HCT116 (cell line): ENCODE results near the gene OGFOD2. TPM values are rescaled to one million over a fixed set of nuclear protein-coding genes. Genes with fewer than 3 reads are reported as not detected.

Experiments
- ATAC-seq: fragments of 200-7000 bp; cut with Tn5 transposase; 2 replicates; pipeline ENCODE4 v1.9.1; 2020; ENCODE audit warnings: mild to moderate bottlenecking, moderate library complexity
- BruUV-seq: library from RNA; stranded (reverse); fragments of 400-500 nt; replicated peaks from 2 replicates; lab custom pipeline; 2021; lab: Mats Ljungman, UMichigan
- CTCF ChIA-PET: fragments of 300-600 bp; sonication (Branson Sonifier 250); formaldehyde crosslinking; loops from one replicate; lab custom pipeline; 2021; ENCODE audit warnings: antibody characterized with exemption; lab: Charles Lee
- POLR2A ChIA-PET: fragments of 300-600, 350-600 bp; sonication (Branson Sonifier 250); formaldehyde crosslinking; loops from one replicate; lab custom pipeline; 2021; ENCODE audit warnings: antibody characterized with exemption; lab: Charles Lee
- RAD21 ChIA-PET, 2 experiments: fragments of 300-600 bp; sonication (Branson Sonifier 250); formaldehyde crosslinking; loops; one replicate each; lab custom pipeline; 2023; ENCODE audit warnings: low total read pairs in 2 of 2; ENCODE audit not compliant: uncharacterized antibody in 2 of 2, unreplicated experiment in 2 of 2, low non-redundant PET in 1 of 2; lab: Charles Lee
- DNase-seq: peaks from one replicate; pipeline ENCODE4 v3.0.0-alpha.2; 2010; ENCODE audit warnings: low read depth, low spot score
- H2AFZ ChIP-seq: fragments of 200-600 bp; shearing (Covaris generic), sonication (generic); 2 replicates; pipeline ENCODE4 v1.6.1; 2017; ENCODE audit warnings: low read depth, mixed run types, mixed read lengths, antibody characterized with exemption, low read length; ENCODE audit not compliant: poor library complexity, severe bottlenecking
- H3K27ac ChIP-seq: 2 replicates; pipeline ENCODE4 v1.5.1; 2012; ENCODE audit warnings: low read depth, low read length
- H3K27me3 ChIP-seq: fragments of 200-600 bp; sonication (generic); 2 replicates; pipeline ENCODE4 v1.6.1; 2016; ENCODE audit warnings: mixed run types, low read length, mixed read lengths; ENCODE audit not compliant: insufficient read depth
- H3K36me3 ChIP-seq, 2 experiments: fragments of 200-500 bp in 1 of 2; fragments of 200-600 bp in 1 of 2; sonication (Bioruptor generic) in 1 of 2; sonication (generic) in 1 of 2; 2 replicates each; pipeline versions ENCODE4 v1.5.1 to v1.6.1; 2014 to 2016; ENCODE audit warnings: low read length in 2 of 2, inconsistent platforms in 1 of 2, mixed read lengths in 1 of 2, mixed run types in 1 of 2; ENCODE audit not compliant: insufficient read depth in 2 of 2, control insufficient read depth in 1 of 2
- H3K4me1 ChIP-seq, 2 experiments: fragments of 200-600 bp in 1 of 2; sonication (generic) in 1 of 2; 2 replicates each; pipeline versions ENCODE4 v1.5.1 to v1.6.1; 2012 to 2017; ENCODE audit warnings: low read length in 2 of 2, inconsistent platforms in 1 of 2, mild to moderate bottlenecking in 1 of 2, mixed read lengths in 1 of 2, mixed run types in 1 of 2, moderate library complexity in 1 of 2; ENCODE audit not compliant: insufficient read depth in 2 of 2, control insufficient read depth in 1 of 2
- H3K4me2 ChIP-seq: fragments of 200-600 bp; sonication (generic); 2 replicates; pipeline ENCODE4 v1.6.1; 2017; ENCODE audit warnings: mixed run types, low read length, mixed read lengths
- H3K4me3 ChIP-seq, 2 experiments: fragments of 200-600 bp in 1 of 2; sonication (generic) in 1 of 2; replicated peaks in 1 of 2; 2 replicates each; pipeline ENCODE4 v1.5.1; 2011 to 2016; ENCODE audit warnings: low read length in 2 of 2, control low read depth in 1 of 2, low read depth in 1 of 2, mild to moderate bottlenecking in 1 of 2, mixed read lengths in 1 of 2, mixed run types in 1 of 2
- H3K79me2 ChIP-seq: fragments of 200-600 bp; sonication (generic); 2 replicates; pipeline ENCODE4 v1.6.1; 2017; ENCODE audit warnings: mild to moderate bottlenecking, mixed run types, low read length, moderate library complexity, mixed read lengths; ENCODE audit not compliant: insufficient read depth
- H3K9ac ChIP-seq: fragments of 200-600 bp; sonication (generic); 2 replicates; pipeline ENCODE4 v1.6.1; 2016; ENCODE audit warnings: low read length, mixed read lengths
- H3K9me2 ChIP-seq: fragments of 200-600 bp; sonication (generic), shearing (Covaris generic); 2 replicates; pipeline ENCODE4 v1.6.1; 2017; ENCODE audit warnings: mixed run types, mild to moderate bottlenecking, moderate library complexity; ENCODE audit not compliant: insufficient read depth
- H3K9me3 ChIP-seq, 2 experiments: fragments of 200-500 bp in 1 of 2; fragments of 200-600 bp in 1 of 2; sonication (Bioruptor generic) in 1 of 2; sonication (generic) in 1 of 2; 2 replicates each; pipeline ENCODE4 v1.6.1; 2014 to 2017; ENCODE audit warnings: low read length in 2 of 2, mixed read lengths in 2 of 2, inconsistent platforms in 1 of 2, low read depth in 1 of 2, mild to moderate bottlenecking in 1 of 2, mixed run types in 1 of 2, moderate library complexity in 1 of 2; ENCODE audit not compliant: control insufficient read depth in 1 of 2, insufficient read depth in 1 of 2
- H4K20me1 ChIP-seq: fragments of 200-600 bp; sonication (generic), shearing (Covaris generic); 2 replicates; pipeline ENCODE4 v1.6.1; 2017; ENCODE audit warnings: mixed run types, mild to moderate bottlenecking, moderate library complexity; ENCODE audit not compliant: insufficient read depth
- CBX3 ChIP-seq: IDR thresholded peaks from 2 replicates; pipeline ENCODE4 v1.6.1; 2012; ENCODE audit warnings: low read depth
- CEBPB ChIP-seq: IDR thresholded peaks from 2 replicates; pipeline ENCODE4 v1.6.1; 2012; ENCODE audit warnings: low read depth
- EGR1 ChIP-seq: IDR thresholded peaks from 2 replicates; pipeline ENCODE4 v1.6.1; 2012; ENCODE audit warnings: low read depth
- EZH2 ChIP-seq: fragments of 200-600 bp; sonication (generic); IDR thresholded peaks from 2 replicates; pipeline ENCODE4 v1.6.1; 2017; ENCODE audit warnings: antibody characterized with exemption, mixed run types
- EZH2phosphoT487 ChIP-seq: fragments of 200-600 bp; IDR thresholded peaks from 2 replicates; pipeline ENCODE4 v1.6.1; 2018; ENCODE audit warnings: antibody characterized with exemption, borderline replicate concordance
- FOSL1 ChIP-seq: IDR thresholded peaks from 2 replicates; pipeline ENCODE4 v1.6.1; 2012; ENCODE audit warnings: low read depth
- JUND ChIP-seq: IDR thresholded peaks from 2 replicates; pipeline ENCODE4 v1.6.1; 2012
- MAX ChIP-seq: IDR thresholded peaks from 2 replicates; pipeline ENCODE4 v1.6.1; 2012
- POLR2A ChIP-seq: IDR thresholded peaks from 2 replicates; pipeline ENCODE4 v1.7.0; 2011; ENCODE audit warnings: borderline replicate concordance; ENCODE audit not compliant: insufficient read depth, insufficient read length; ENCODE audit errors: extremely low read depth
- REST ChIP-seq: IDR thresholded peaks from 2 replicates; pipeline ENCODE4 v1.6.1; 2012; ENCODE audit warnings: low read depth
- SIN3A ChIP-seq: IDR thresholded peaks from 2 replicates; pipeline ENCODE4 v1.6.1; 2012; ENCODE audit warnings: low read depth
- SP1 ChIP-seq: IDR thresholded peaks from 2 replicates; pipeline ENCODE4 v1.6.1; 2012; ENCODE audit warnings: low read depth
- YY1 ChIP-seq: IDR thresholded peaks from 2 replicates; pipeline ENCODE4 v1.6.1; 2011; ENCODE audit warnings: low read length, low read depth, moderate library complexity, mild to moderate bottlenecking; ENCODE audit not compliant: insufficient replicate concordance; ENCODE audit errors: extremely low read depth
- ZFX ChIP-seq: fragments of 450-650 bp; IDR thresholded peaks from 2 replicates; pipeline ENCODE4 v1.6.1; 2017
- ZNF274 ChIP-seq: fragments of 200-500 bp; sonication (Bioruptor generic); IDR thresholded peaks from 2 replicates; pipeline ENCODE4 v1.6.1; 2014; ENCODE audit warnings: mild to moderate bottlenecking, low read depth, low read length, inconsistent platforms
- intact Hi-C: fragments of 100-400 bp; cut with micrococcal nuclease; formaldehyde crosslinking; loops from 2 replicates; pipeline ENCODE4 v1.10.0; 2022
- total RNA-seq: library from RNA; stranded (reverse); gene quantifications from one replicate; pipeline ENCODE4 v1.2.1, GENCODE V29; 2021; ENCODE audit not compliant: unreplicated experiment
- TF ChIP-seq, protein P1 (sequence below): IDR thresholded peaks from 2 replicates; pipeline ENCODE4 v1.6.1; 2012
- TF ChIP-seq, protein P2 (sequence below), 3 experiments: fragments of 200-600 bp in 1 of 3; sonication (generic) in 1 of 3; IDR thresholded peaks in 2 of 3; conservative IDR thresholded peaks in 1 of 3; 2 replicates each; pipeline ENCODE4 v1.5.1; 2012 to 2017; ENCODE audit warnings: low read depth in 2 of 3, low read length in 2 of 3, antibody characterized with exemption in 1 of 3, borderline replicate concordance in 1 of 3, control low read depth in 1 of 3, mild to moderate bottlenecking in 1 of 3, mixed read lengths in 1 of 3, mixed run types in 1 of 3, moderate library complexity in 1 of 3; ENCODE audit not compliant: insufficient read depth in 1 of 3

OGFOD2 gene
- total RNA-seq, 1 experiment from 2014 or later = 29.5 TPM

GRCh38 chr12:123028475-123028874 is 53.4 kb downstream of the OGFOD2 start:
- no TSS peak for BruUV-seq
- DNase-seq = no peak
- ChIA-PET CTCF (no interaction called here), POLR2A (no interaction called here), RAD21 (no interaction called here)
- no peaks in the 10 kb centered on the region for H3K9me2 ChIP-seq
- H3K27me3 ChIP-seq = no peaks in the 10 kb centered on the region
- no peaks in the 10 kb centered on the region for H4K20me1 ChIP-seq
- H3K4me1 ChIP-seq = no peaks in the 10 kb centered on the region
- intact Hi-C loops = no loop called here
- no peak overlapping the region for H3K4me3 ChIP-seq
- no peaks in the 10 kb centered on the region for H3K36me3 ChIP-seq
- TF ChIP-seq FOSL1 (no peak), SP1 (no peak), MAX (no peak), JUND (no peak), ZNF274 (no peak), ZFX (no peak), POLR2A (no peak), EZH2 (no peak), YY1 (no peak), CEBPB (no peak), EGR1 (no peak), CBX3 (no peak), SIN3A (no peak), REST (no peak), EZH2phosphoT487 (no peak)
- TF ChIP-seq, protein P1, sequence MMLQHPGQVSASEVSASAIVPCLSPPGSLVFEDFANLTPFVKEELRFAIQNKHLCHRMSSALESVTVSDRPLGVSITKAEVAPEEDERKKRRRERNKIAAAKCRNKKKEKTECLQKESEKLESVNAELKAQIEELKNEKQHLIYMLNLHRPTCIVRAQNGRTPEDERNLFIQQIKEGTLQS = no peak
- TF ChIP-seq, protein P2, sequence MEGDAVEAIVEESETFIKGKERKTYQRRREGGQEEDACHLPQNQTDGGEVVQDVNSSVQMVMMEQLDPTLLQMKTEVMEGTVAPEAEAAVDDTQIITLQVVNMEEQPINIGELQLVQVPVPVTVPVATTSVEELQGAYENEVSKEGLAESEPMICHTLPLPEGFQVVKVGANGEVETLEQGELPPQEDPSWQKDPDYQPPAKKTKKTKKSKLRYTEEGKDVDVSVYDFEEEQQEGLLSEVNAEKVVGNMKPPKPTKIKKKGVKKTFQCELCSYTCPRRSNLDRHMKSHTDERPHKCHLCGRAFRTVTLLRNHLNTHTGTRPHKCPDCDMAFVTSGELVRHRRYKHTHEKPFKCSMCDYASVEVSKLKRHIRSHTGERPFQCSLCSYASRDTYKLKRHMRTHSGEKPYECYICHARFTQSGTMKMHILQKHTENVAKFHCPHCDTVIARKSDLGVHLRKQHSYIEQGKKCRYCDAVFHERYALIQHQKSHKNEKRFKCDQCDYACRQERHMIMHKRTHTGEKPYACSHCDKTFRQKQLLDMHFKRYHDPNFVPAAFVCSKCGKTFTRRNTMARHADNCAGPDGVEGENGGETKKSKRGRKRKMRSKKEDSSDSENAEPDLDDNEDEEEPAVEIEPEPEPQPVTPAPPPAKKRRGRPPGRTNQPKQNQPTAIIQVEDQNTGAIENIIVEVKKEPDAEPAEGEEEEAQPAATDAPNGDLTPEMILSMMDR (IDR thresholded peaks at IDR 0.05 in 2 of 3, conservative IDR thresholded peaks at IDR 0.05 in 1 of 3; ENCODE audit: borderline replicate concordance in 1 of 3, insufficient read depth in 1 of 3, low read depth in 2 of 3, low read length in 2 of 3) = no peak
- no peaks in the 10 kb centered on the region for H3K79me2 ChIP-seq
- no peak overlapping the region for H3K9ac ChIP-seq
- H3K27ac ChIP-seq = no peak overlapping the region
- no peak overlapping the region for H3K4me2 ChIP-seq
- no peaks in the 10 kb centered on the region for H3K9me3 ChIP-seq
- no peak for ATAC-seq
- H2AFZ ChIP-seq = no peak overlapping the region
